RWPE1 (cell line): ENCODE measurements around the gene ACD.
A peak's percentile ranks its signal among the peaks of the same experiment; 100 is the strongest.

Experiments
- CTCF ChIA-PET: fragments of 350-600 bp; sonication (Branson Sonifier 250); formaldehyde crosslinking; extraction: SDS; loops from one replicate; lab custom pipeline; 2021; lab: Yijun Ruan, JAX
- POLR2A ChIA-PET: fragments of 400-600 bp; formaldehyde crosslinking; extraction: SDS; loops from one replicate; lab custom pipeline; 2020; ENCODE audit warnings: antibody characterized with exemption; ENCODE audit not compliant: low non-redundant PET; lab: Yijun Ruan, JAX
- DNase-seq: peaks from one replicate; pipeline ENCODE4 v3.0.0; 2012; ENCODE audit warnings: low spot score
- H3K27ac ChIP-seq: fragments of 450-650 bp; 2 replicates; pipeline ENCODE4 v1.5.1; 2017
- CTCF ChIP-seq: fragments of 450-650 bp; conservative IDR thresholded peaks from 2 replicates; pipeline ENCODE4 v1.5.1; 2017; ENCODE audit warnings: low read depth, mild to moderate bottlenecking

ACD gene

GRCh38 chr16:67676939-67677338 is 16.9 kb upstream of the ACD start:
- H3K27ac ChIP-seq = peak overlapping the region; percentile 7; the same call in 1 of the 2 replicates
- POLR2A ChIA-PET = interaction anchor here (0.6 kb wide), 1 partner anchor 119 kb away, joined by 3 read pairs; no protein-coding TSS in a partner anchor
- no peak for TF ChIP-seq CTCF
- DNase-seq = no peak
- CTCF ChIA-PET = interaction anchor here (0.7 to 1.0 kb wide), 3 partner anchors 9 to 196 kb away, joined by 3 to 7 read pairs (median 3); partner anchors contain the start of gene ATP6V0D1

GRCh38 chr16:67676516-67676915 is 16.5 kb upstream of the ACD start:
- no peak for TF ChIP-seq CTCF
- ChIA-PET POLR2A (interaction anchor here (0.6 kb wide), 1 partner anchor 119 kb away, joined by 3 read pairs; no protein-coding TSS in a partner anchor), CTCF (interaction anchor here (0.5 to 1.0 kb wide), 4 partner anchors 8 to 229 kb away, joined by 3 to 7 read pairs (median 4); partner anchors contain the start of gene ATP6V0D1)
- DNase-seq = no peak
- no peak overlapping the region for H3K27ac ChIP-seq

GRCh38 chr16:67675999-67676398 is 15.9 kb upstream of the ACD start:
- POLR2A ChIA-PET = no interaction called here
- no peak for TF ChIP-seq CTCF
- no peak for DNase-seq
- CTCF ChIA-PET = interaction anchor here (0.5 to 1.1 kb wide), 4 partner anchors 8 to 229 kb away, joined by 3 to 4 read pairs (median 4); no protein-coding TSS in a partner anchor
- H3K27ac ChIP-seq = 0 out of 2 replicates have a peak overlapping the region, but pooled peaks have one; percentile 2

- POLR2A ChIA-PET = no interaction called here
- 0 out of 2 replicates have a peak overlapping the region, but pooled peaks have one; percentile 2 for H3K27ac ChIP-seq
- no peak for DNase-seq
- TF ChIP-seq CTCF = no peak
- CTCF ChIA-PET = interaction anchor here (1.1 kb wide), 1 partner anchor 12 kb away, joined by 4 read pairs; no protein-coding TSS in a partner anchor
Measured at GRCh38 chr16:67675579-67675935, 15.5 kb upstream of the ACD start.

GRCh38 chr16:67674851-67675578 is 15.0 kb upstream of the ACD start:
- DNase-seq = no peak
- peak overlapping the region; percentile 60 for H3K27ac ChIP-seq
- CTCF ChIA-PET = interaction anchor here (1.1 kb wide), 1 partner anchor 11 kb away, joined by 4 read pairs; no protein-coding TSS in a partner anchor
- TF ChIP-seq CTCF = no peak
- POLR2A ChIA-PET = no interaction called here

- CTCF ChIA-PET = interaction anchor here (0.7 to 3.5 kb wide), 6 partner anchors 8 to 211 kb away, joined by 3 to 17 read pairs (median 7); partner anchors contain the start of gene NRN1L
- no peak for DNase-seq
- H3K27ac ChIP-seq = peak overlapping the region; percentile 60
Measured at GRCh38 chr16:67673712-67674580, 13.9 kb upstream of the ACD start.

More at GRCh38 chr16:67673712-67674580, 13.9 kb upstream of the ACD start:
- no peak for TF ChIP-seq CTCF
- POLR2A ChIA-PET = no interaction called here
